ENCODE measurements around the gene RALGAPA1. TPM values are rescaled to one million over a fixed set of nuclear protein-coding genes. Genes with fewer than 3 reads are reported as not detected.
"Not testable (repeated sequence)": the region's sequence is repeated elsewhere in the genome, so short reads cannot be mapped to it uniquely, and the experiment has no call there.

The RALGAPA1 gene
- total and polyA plus RNA-seq, 2 experiments from 2014 or later: 21.9 to 27.3 TPM

DNA sequence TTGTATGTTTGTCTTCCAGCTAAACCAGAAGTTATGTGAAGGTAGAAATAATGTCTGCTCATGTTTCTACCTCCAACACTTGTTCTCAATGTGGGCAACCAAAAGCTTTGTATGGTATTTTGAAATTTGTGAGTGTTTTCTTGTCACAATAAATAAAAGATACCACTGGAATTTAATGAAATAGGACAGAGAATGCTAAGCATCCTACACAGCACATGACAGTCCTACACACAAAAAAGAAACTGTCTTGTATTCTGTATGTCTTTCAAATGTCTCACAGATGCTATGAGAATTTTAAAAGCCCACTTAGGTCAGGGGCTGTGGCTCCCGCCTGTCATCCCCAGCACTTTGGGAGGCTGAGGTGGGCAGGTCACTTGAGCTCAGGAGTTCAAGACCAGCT is 68.9 kb downstream of the RALGAPA1 start:
- no peaks in the 10 kb centered on the region for H4K20me1 ChIP-seq (replicated peaks; ENCODE audit: insufficient read depth)
- no peaks in the 10 kb centered on the region for H3K4me1 Mint-ChIP-seq
- peaks cover 3% of the 10 kb centered on the region; the same call in 2 of the 3 replicates for H3K36me3 Mint-ChIP-seq (ENCODE audit: low read depth)
- H3K27ac Mint-ChIP-seq: no peak overlapping the region
- ATAC-seq: no peak
- TF ChIP-seq POLR2AphosphoS5 (IDR thresholded peaks at IDR 0.05; ENCODE audit: low read depth) (no peak), NANOG (IDR thresholded peaks at IDR 0.05; ENCODE audit: borderline replicate concordance) (no peak), EZH2 (IDR thresholded peaks at IDR 0.05; ENCODE audit: low read depth, unreplicated experiment) (no peak), CREB1 (CRISPR knock-in tag; IDR thresholded peaks at IDR 0.05; ENCODE audit: low read depth) (no peak), ZNF114 (CRISPR knock-in tag; IDR thresholded peaks at IDR 0.05) (no peak), REST (IDR thresholded peaks at IDR 0.05; ENCODE audit: unreplicated experiment) (no peak), STAT1 (IDR thresholded peaks at IDR 0.05; ENCODE audit: unreplicated experiment) (no peak), JUNB (IDR thresholded peaks at IDR 0.05; ENCODE audit: unreplicated experiment) (no peak)
- TF ChIP-seq, protein P1, sequence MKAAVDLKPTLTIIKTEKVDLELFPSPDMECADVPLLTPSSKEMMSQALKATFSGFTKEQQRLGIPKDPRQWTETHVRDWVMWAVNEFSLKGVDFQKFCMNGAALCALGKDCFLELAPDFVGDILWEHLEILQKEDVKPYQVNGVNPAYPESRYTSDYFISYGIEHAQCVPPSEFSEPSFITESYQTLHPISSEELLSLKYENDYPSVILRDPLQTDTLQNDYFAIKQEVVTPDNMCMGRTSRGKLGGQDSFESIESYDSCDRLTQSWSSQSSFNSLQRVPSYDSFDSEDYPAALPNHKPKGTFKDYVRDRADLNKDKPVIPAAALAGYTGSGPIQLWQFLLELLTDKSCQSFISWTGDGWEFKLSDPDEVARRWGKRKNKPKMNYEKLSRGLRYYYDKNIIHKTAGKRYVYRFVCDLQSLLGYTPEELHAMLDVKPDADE (IDR thresholded peaks at IDR 0.05): no peak
- no peak overlapping the region for H3K4me3 Mint-ChIP-seq
- H3K4me1 ChIP-seq (ENCODE audit: insufficient read depth): no peaks in the 10 kb centered on the region
- no peak for DNase-seq (ENCODE audit: low spot score)
- no peaks in the 10 kb centered on the region for H3K27me3 ChIP-seq (ENCODE audit: insufficient read depth)
- no peaks in the 10 kb centered on the region for H3K36me3 ChIP-seq (ENCODE audit: insufficient read depth)
- no peaks in the 10 kb centered on the region for H3K9me2 ChIP-seq (ENCODE audit: insufficient read depth)
- H3K27me3 Mint-ChIP-seq (ENCODE audit: insufficient read depth, low read depth, poor library complexity): peaks cover 3% of the 10 kb centered on the region
- no peaks in the 10 kb centered on the region for H3K9me3 Mint-ChIP-seq
- H3K4me3 ChIP-seq: no peak overlapping the region
- H3K79me2 ChIP-seq (replicated peaks; ENCODE audit: insufficient read depth): no peaks in the 10 kb centered on the region
- no peak overlapping the region for H3K27ac ChIP-seq (ENCODE audit: low read depth)
- H3K4me2 ChIP-seq: no peak overlapping the region
- no peak overlapping the region for H2AFZ ChIP-seq
- no peaks in the 10 kb centered on the region for H3F3A ChIP-seq (replicated peaks; ENCODE audit: low read depth)

GRCh38 chr14:35735163-35735562 is 73.9 kb downstream of the RALGAPA1 start:
- not testable (repeated sequence) for H3K27ac Mint-ChIP-seq; H3K79me2 ChIP-seq (replicated peaks; ENCODE audit: insufficient read depth); H3K4me3 Mint-ChIP-seq; H3K9me2 ChIP-seq (ENCODE audit: insufficient read depth); H3K4me1 ChIP-seq (ENCODE audit: insufficient read depth); H3K4me3 ChIP-seq; H3K4me1 Mint-ChIP-seq; H3K27me3 ChIP-seq (ENCODE audit: insufficient read depth); H4K20me1 ChIP-seq (replicated peaks; ENCODE audit: insufficient read depth); H3K36me3 ChIP-seq (ENCODE audit: insufficient read depth); ATAC-seq; H3K27me3 Mint-ChIP-seq (ENCODE audit: insufficient read depth, low read depth, poor library complexity); H3K4me2 ChIP-seq; H3F3A ChIP-seq (replicated peaks; ENCODE audit: low read depth); DNase-seq (ENCODE audit: low spot score); H2AFZ ChIP-seq; H3K9me3 Mint-ChIP-seq; H3K27ac ChIP-seq (ENCODE audit: low read depth)
- peaks cover 20% of the 10 kb centered on the region; the same call in 2 of the 3 replicates for H3K36me3 Mint-ChIP-seq (ENCODE audit: low read depth)

- H3K4me3 ChIP-seq; H3K36me3 ChIP-seq (ENCODE audit: insufficient read depth); ATAC-seq; H3K27ac Mint-ChIP-seq; H4K20me1 ChIP-seq (replicated peaks; ENCODE audit: insufficient read depth); H3K9me2 ChIP-seq (ENCODE audit: insufficient read depth); DNase-seq (ENCODE audit: low spot score); H3K27ac ChIP-seq (ENCODE audit: low read depth); H3K27me3 Mint-ChIP-seq (ENCODE audit: insufficient read depth, low read depth, poor library complexity); H3K9me3 Mint-ChIP-seq; H3K79me2 ChIP-seq (replicated peaks; ENCODE audit: insufficient read depth); H2AFZ ChIP-seq; H3K4me1 ChIP-seq (ENCODE audit: insufficient read depth); H3F3A ChIP-seq (replicated peaks; ENCODE audit: low read depth); H3K4me2 ChIP-seq; H3K27me3 ChIP-seq (ENCODE audit: insufficient read depth); H3K4me3 Mint-ChIP-seq: not testable (repeated sequence)
- peaks cover 13% of the 10 kb centered on the region for H3K4me1 Mint-ChIP-seq
- peaks cover 20% of the 10 kb centered on the region; the same call in 2 of the 3 replicates for H3K36me3 Mint-ChIP-seq (ENCODE audit: low read depth)
Measured at GRCh38 chr14:35733510-35733909, 75.6 kb downstream of the RALGAPA1 start.

Data from GM23338 (cell line).